HUES64 (cell line): ENCODE measurements around the gene PTPRN2.

Experiments used
- H3K27ac ChIP-seq: 2 replicates; pipeline ENCODE4 v1.7.0; 2013; ENCODE audit warnings: low read depth, low read length, inconsistent platforms
- H3K27me3 ChIP-seq: 2 replicates; pipeline ENCODE4 v1.6.1; 2013; ENCODE audit warnings: mild to moderate bottlenecking, low read length; ENCODE audit not compliant: insufficient read depth
- H3K36me3 ChIP-seq: 2 replicates; pipeline ENCODE4 v1.6.1; 2013; ENCODE audit warnings: mild to moderate bottlenecking, low read length; ENCODE audit not compliant: insufficient read depth
- H3K4me1 ChIP-seq: 2 replicates; pipeline ENCODE4 v1.6.1; 2013; ENCODE audit warnings: mild to moderate bottlenecking, low read length, moderate library complexity; ENCODE audit not compliant: insufficient read depth
- H3K4me3 ChIP-seq: 2 replicates; pipeline ENCODE4 v1.5.1; 2013; ENCODE audit warnings: mild to moderate bottlenecking, low read length, moderate library complexity
- H3K9ac ChIP-seq: 2 replicates; pipeline ENCODE4 v1.6.1; 2013; ENCODE audit warnings: mild to moderate bottlenecking, low read depth, low read length
- H3K9me3 ChIP-seq: 2 replicates; pipeline ENCODE4 v1.6.1; 2013; ENCODE audit warnings: low read depth, low read length; ENCODE audit not compliant: insufficient read depth
- WGBS: fragments of 150-250, 120-280 bp; methylation state at CpG from one replicate; pipeline ENCODE4 v1.1.7; 2013; ENCODE audit warnings: missing lambda C conversion rate; 5-methylcytosine and 5-hydroxymethylcytosine counted together

Gene PTPRN2

GRCh38 chr7:158060216-158060615 lies 527.4 kb downstream of the PTPRN2 start:
- no peak overlapping the region for H3K27ac ChIP-seq
- H3K9ac ChIP-seq, result no peak overlapping the region
- H3K36me3 ChIP-seq, result no peaks in the 10 kb centered on the region
- peaks cover 78% of the 10 kb centered on the region for H3K9me3 ChIP-seq
- WGBS, result 88% methylated on average over 12 of the region's 13 CpGs
- no peaks in the 10 kb centered on the region for H3K4me1 ChIP-seq
- H3K4me3 ChIP-seq, result no peak overlapping the region
- H3K27me3 ChIP-seq, result no peaks in the 10 kb centered on the region

GRCh38 chr7:158057446-158057845 lies 530.2 kb downstream of the PTPRN2 start:
- H3K36me3 ChIP-seq, result no peaks in the 10 kb centered on the region
- no peak overlapping the region for H3K27ac ChIP-seq
- 85% methylated on average over 8 of the region's 8 CpGs for WGBS
- no peaks in the 10 kb centered on the region for H3K27me3 ChIP-seq
- peaks cover 77% of the 10 kb centered on the region for H3K9me3 ChIP-seq
- no peak overlapping the region for H3K4me3 ChIP-seq
- H3K4me1 ChIP-seq, result no peaks in the 10 kb centered on the region
- H3K9ac ChIP-seq, result no peak overlapping the region

GRCh38 chr7:158056761-158057160 lies 530.9 kb downstream of the PTPRN2 start:
- Histone ChIP-seq H3K27ac (no peak overlapping the region), H3K4me3 (no peak overlapping the region; the same call in 1 of the 2 replicates), H3K27me3 (no peaks in the 10 kb centered on the region), H3K9ac (no peak overlapping the region), H3K4me1 (no peaks in the 10 kb centered on the region), H3K9me3 (peaks cover 78% of the 10 kb centered on the region), H3K36me3 (no peaks in the 10 kb centered on the region)
- WGBS, result 85% methylated on average over 17 of the region's 17 CpGs

- Histone ChIP-seq H3K4me1 (no peaks in the 10 kb centered on the region), H3K36me3 (no peaks in the 10 kb centered on the region), H3K4me3 (no peak overlapping the region), H3K9me3 (peaks cover 78% of the 10 kb centered on the region), H3K27me3 (no peaks in the 10 kb centered on the region), H3K27ac (no peak overlapping the region), H3K9ac (no peak overlapping the region)
- 83% methylated on average over 17 of the region's 17 CpGs for WGBS
Measured at GRCh38 chr7:158055726-158056510, 531.7 kb downstream of the PTPRN2 start.

- H3K4me1 ChIP-seq, result no peaks in the 10 kb centered on the region
- 85% methylated on average over 11 of the region's 11 CpGs for WGBS
- H3K27me3 ChIP-seq, result no peaks in the 10 kb centered on the region
- H3K27ac ChIP-seq, result no peak overlapping the region
- no peaks in the 10 kb centered on the region for H3K36me3 ChIP-seq
- H3K9ac ChIP-seq, result no peak overlapping the region
- peaks cover 82% of the 10 kb centered on the region for H3K9me3 ChIP-seq
- no peak overlapping the region for H3K4me3 ChIP-seq
Measured at GRCh38 chr7:158054611-158055010, 533.0 kb downstream of the PTPRN2 start.

- H3K27ac ChIP-seq, result no peak overlapping the region
- no peaks in the 10 kb centered on the region for H3K36me3 ChIP-seq
- H3K9ac ChIP-seq, result no peak overlapping the region
- 90% methylated on average over 8 of the region's 8 CpGs for WGBS
- H3K9me3 ChIP-seq, result peaks cover 88% of the 10 kb centered on the region
- no peak overlapping the region for H3K4me3 ChIP-seq
- H3K4me1 ChIP-seq, result no peaks in the 10 kb centered on the region
- H3K27me3 ChIP-seq, result no peaks in the 10 kb centered on the region
Measured at GRCh38 chr7:158054081-158054480, 533.5 kb downstream of the PTPRN2 start.

GRCh38 chr7:158053183-158053915 lies 534.3 kb downstream of the PTPRN2 start:
- no peak overlapping the region for H3K27ac ChIP-seq
- no peak overlapping the region for H3K9ac ChIP-seq
- H3K27me3 ChIP-seq, result no peaks in the 10 kb centered on the region
- H3K4me1 ChIP-seq, result no peaks in the 10 kb centered on the region
- 90% methylated on average over 14 of the region's 14 CpGs for WGBS
- H3K9me3 ChIP-seq, result peaks cover 95% of the 10 kb centered on the region
- no peak overlapping the region; the same call in 1 of the 2 replicates for H3K4me3 ChIP-seq
- H3K36me3 ChIP-seq, result no peaks in the 10 kb centered on the region

GRCh38 chr7:158052381-158053060 lies 535.1 kb downstream of the PTPRN2 start:
- no peak overlapping the region for H3K4me3 ChIP-seq
- H3K27ac ChIP-seq, result no peak overlapping the region
- H3K9ac ChIP-seq, result no peak overlapping the region
- H3K9me3 ChIP-seq, result peaks cover 98% of the 10 kb centered on the region
- 82% methylated on average over 24 of the region's 24 CpGs for WGBS
- no peaks in the 10 kb centered on the region for H3K36me3 ChIP-seq
- no peaks in the 10 kb centered on the region for H3K27me3 ChIP-seq
- no peaks in the 10 kb centered on the region for H3K4me1 ChIP-seq

- Histone ChIP-seq H3K27ac (no peak overlapping the region), H3K4me3 (no peak overlapping the region), H3K36me3 (no peaks in the 10 kb centered on the region), H3K4me1 (no peaks in the 10 kb centered on the region), H3K9ac (no peak overlapping the region), H3K27me3 (no peaks in the 10 kb centered on the region), H3K9me3 (peaks cover 98% of the 10 kb centered on the region)
- 89% methylated on average over 6 of the region's 6 CpGs for WGBS
Measured at GRCh38 chr7:158051776-158052175, 535.8 kb downstream of the PTPRN2 start.

GRCh38 chr7:158050978-158051651 lies 536.5 kb downstream of the PTPRN2 start:
- Histone ChIP-seq H3K4me3 (no peak overlapping the region), H3K9ac (no peak overlapping the region), H3K27me3 (no peaks in the 10 kb centered on the region), H3K9me3 (peaks cover 98% of the 10 kb centered on the region), H3K36me3 (no peaks in the 10 kb centered on the region), H3K27ac (no peak overlapping the region), H3K4me1 (no peaks in the 10 kb centered on the region)
- 89% methylated on average over 10 of the region's 10 CpGs for WGBS
